GM23338 (cell line): Measurements from ENCODE around the gene NCK2. TPM values are rescaled to one million over a fixed set of nuclear protein-coding genes. Genes with fewer than 3 reads are reported as not detected.

Source experiments
- ATAC-seq: fragments of 200-7000 bp; cut with Tn5 transposase; 3 replicates; pipeline ENCODE4 v1.9.1; 2020
- DNase-seq: peaks from one replicate; pipeline ENCODE4 v3.0.0-alpha.2; 2015; ENCODE audit warnings: low spot score
- H2AFZ ChIP-seq: fragments of 200-600 bp; sonication (generic); 2 replicates; pipeline ENCODE4 v1.8.0; 2016; ENCODE audit warnings: antibody characterized with exemption, mild to moderate bottlenecking, moderate library complexity
- H3F3A ChIP-seq: fragments of 200-600 bp; sonication (generic); replicated peaks from 2 replicates; pipeline ENCODE4 v1.8.0; 2017; ENCODE audit warnings: antibody characterized with exemption, mixed run types, low read depth
- H3K27ac ChIP-seq: fragments of 200-600 bp; sonication (generic); 2 replicates; pipeline ENCODE4 v1.6.1; 2016; ENCODE audit warnings: low read depth
- H3K27me3 ChIP-seq: fragments of 200-600 bp; sonication (generic); 2 replicates; pipeline ENCODE4 v1.8.0; 2016; ENCODE audit warnings: mild to moderate bottlenecking, mixed run types, moderate library complexity; ENCODE audit not compliant: insufficient read depth
- H3K36me3 ChIP-seq: fragments of 200-600 bp; sonication (generic); 2 replicates; pipeline ENCODE4 v1.8.0; 2016; ENCODE audit warnings: mild to moderate bottlenecking; ENCODE audit not compliant: insufficient read depth
- H3K4me1 ChIP-seq: fragments of 200-600 bp; sonication (generic); 2 replicates; pipeline ENCODE4 v1.8.0; 2016; ENCODE audit warnings: mild to moderate bottlenecking, moderate library complexity; ENCODE audit not compliant: insufficient read depth
- H3K4me2 ChIP-seq: fragments of 200-600 bp; sonication (generic); 2 replicates; pipeline ENCODE4 v1.7.1; 2017; ENCODE audit warnings: mixed run types
- H3K4me3 ChIP-seq: fragments of 200-600 bp; sonication (generic); 2 replicates; pipeline ENCODE4 v1.6.1; 2016; ENCODE audit warnings: mixed run types
- H3K79me2 ChIP-seq: fragments of 200-600 bp; sonication (generic); replicated peaks from 2 replicates; pipeline ENCODE4 v1.8.0; 2017; ENCODE audit warnings: mild to moderate bottlenecking; ENCODE audit not compliant: insufficient read depth
- H3K9me2 ChIP-seq: fragments of 200-600 bp; sonication (generic); 2 replicates; pipeline ENCODE4 v1.8.0; 2017; ENCODE audit not compliant: insufficient read depth
- H4K20me1 ChIP-seq: fragments of 200-600 bp; sonication (generic); replicated peaks from 2 replicates; pipeline ENCODE4 v1.8.0; 2017; ENCODE audit warnings: mild to moderate bottlenecking; ENCODE audit not compliant: insufficient read depth
- H3K27ac Mint-ChIP-seq: 2 replicates; pipeline ENCODE4 v1.8.0; 2020; ENCODE audit warnings: inconsistent platforms, mild to moderate bottlenecking, moderate library complexity, mixed read lengths
- H3K27me3 Mint-ChIP-seq: 3 replicates; pipeline ENCODE4 v1.8.0; 2022; ENCODE audit warnings: low read depth, mild to moderate bottlenecking, moderate library complexity, mixed read lengths, inconsistent platforms; ENCODE audit not compliant: insufficient read depth, poor library complexity
- H3K36me3 Mint-ChIP-seq: 3 replicates; pipeline ENCODE4 v1.8.0; 2021; ENCODE audit warnings: low read depth, mild to moderate bottlenecking, inconsistent platforms, moderate library complexity, mixed read lengths
- H3K4me1 Mint-ChIP-seq: 3 replicates; pipeline ENCODE4 v1.8.0; 2020; ENCODE audit warnings: mild to moderate bottlenecking, inconsistent platforms, mixed read lengths
- H3K4me3 Mint-ChIP-seq: 3 replicates; pipeline ENCODE4 v1.8.0; 2021; ENCODE audit warnings: moderate library complexity, mild to moderate bottlenecking, inconsistent platforms, mixed read lengths
- H3K9me3 Mint-ChIP-seq: 3 replicates; pipeline ENCODE4 v1.8.0; 2020; ENCODE audit warnings: moderate library complexity, mild to moderate bottlenecking, inconsistent platforms, mixed read lengths
- EZH2 ChIP-seq: fragments of 200-600 bp; sonication (generic); IDR thresholded peaks from one replicate; pipeline ENCODE4 v1.8.0; 2017; ENCODE audit warnings: antibody characterized with exemption, mild to moderate bottlenecking, low read depth; ENCODE audit not compliant: unreplicated experiment
- EZH2phosphoT487 ChIP-seq: fragments of 200-600 bp; sonication (generic); IDR thresholded peaks from one replicate; pipeline ENCODE4 v1.8.1; 2018; ENCODE audit warnings: antibody characterized with exemption; ENCODE audit not compliant: unreplicated experiment
- JUNB ChIP-seq: IDR thresholded peaks from one replicate; pipeline ENCODE4 v1.6.1; 2016; ENCODE audit warnings: antibody characterized with exemption; ENCODE audit not compliant: unreplicated experiment
- NANOG ChIP-seq: IDR thresholded peaks from 2 replicates; pipeline ENCODE4 v1.6.1; 2016; ENCODE audit warnings: antibody characterized with exemption, borderline replicate concordance
- ZNF114 ChIP-seq: fragments of 250-450 bp; sonication (Bioruptor Pico); IDR thresholded peaks from 2 replicates; pipeline ENCODE4 v1.5.0; 2020; ENCODE audit warnings: mild to moderate bottlenecking, moderate library complexity
- ZNF331 ChIP-seq: fragments of 250-450 bp; sonication (Bioruptor Pico); IDR thresholded peaks from 2 replicates; pipeline ENCODE4 v1.5.0; 2020; ENCODE audit warnings: low read depth, mild to moderate bottlenecking, moderate library complexity
- polyA plus RNA-seq: library from polyadenylated mRNA; unstranded; fragments of >200 nt; fragmentation: Nextera tagmentation; extraction: Ambion mirVana; gene quantifications from 2 replicates; pipeline ENCODE4 v1.2.1, GENCODE V29; 2016
- total RNA-seq: library from RNA; depleted of rRNA; stranded (reverse); fragments of >200 nt; shearing (Covaris generic); gene quantifications from 2 replicates; pipeline ENCODE4 v1.2.3, GENCODE V29; 2014
- TF ChIP-seq, protein P1 (sequence below), 2 experiments: fragments of 200-600 bp in 1 of 2; sonication (generic) in 1 of 2; conservative IDR thresholded peaks; 2 replicates each; pipeline versions ENCODE4 v1.5.1 to v1.6.1; 2016 to 2017; ENCODE audit warnings: antibody characterized with exemption in 2 of 2, low read depth in 2 of 2, mild to moderate bottlenecking in 2 of 2, moderate library complexity in 1 of 2
- TF ChIP-seq, protein P2 (sequence below): fragments of 250-450 bp; sonication (Bioruptor Pico); IDR thresholded peaks from 2 replicates; pipeline ENCODE4 v1.5.0; 2020; ENCODE audit warnings: mild to moderate bottlenecking, moderate library complexity
- TF ChIP-seq, protein P3 (sequence below): IDR thresholded peaks from one replicate; pipeline ENCODE4 v1.6.1; 2018; ENCODE audit warnings: antibody characterized with exemption; ENCODE audit not compliant: unreplicated experiment

Gene NCK2
- total and polyA plus RNA-seq, 2 experiments from 2014 or later, result 26.9 to 59.9 TPM

DNA sequence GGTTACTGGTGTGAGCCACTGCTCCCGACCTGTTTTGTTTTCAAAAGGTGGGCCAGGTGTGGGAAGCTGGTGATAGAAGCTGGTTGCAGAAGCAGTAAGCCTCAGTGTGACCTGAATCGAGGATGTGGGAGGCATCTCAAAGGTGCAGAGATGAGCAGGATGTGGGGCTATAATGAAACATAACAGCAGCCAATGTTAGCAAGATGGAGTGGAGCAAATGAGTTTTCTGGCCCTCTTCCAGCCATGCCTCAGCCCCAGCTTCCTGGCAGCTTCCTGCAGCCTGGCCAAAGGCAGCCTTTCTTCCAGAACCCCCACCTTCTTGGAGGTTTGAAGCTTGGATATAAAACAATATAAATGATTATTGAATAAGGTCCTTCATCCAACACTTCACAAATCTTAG is 184.8 kb downstream of the NCK2 start:
- DNase-seq (no peak), ATAC-seq (no peak)
- Mint-ChIP-seq H3K9me3 (peaks cover 21% of the 10 kb centered on the region), H3K4me1 (no peaks in the 10 kb centered on the region), H3K27me3 (no peaks in the 10 kb centered on the region), H3K36me3 (peaks cover 16% of the 10 kb centered on the region), H3K4me3 (no peak overlapping the region), H3K27ac (no peak overlapping the region)
- no peaks in the 10 kb centered on the region for H3F3A ChIP-seq
- no peaks in the 10 kb centered on the region for H3K9me2 ChIP-seq
- no peaks in the 10 kb centered on the region for H3K4me1 ChIP-seq
- H3K79me2 ChIP-seq, result no peaks in the 10 kb centered on the region
- H3K27ac ChIP-seq, result no peak overlapping the region
- no peak overlapping the region for H3K4me2 ChIP-seq
- no peaks in the 10 kb centered on the region; the same call in 1 of the 2 replicates for H3K36me3 ChIP-seq
- no peaks in the 10 kb centered on the region for H3K27me3 ChIP-seq
- TF ChIP-seq, protein P1, sequence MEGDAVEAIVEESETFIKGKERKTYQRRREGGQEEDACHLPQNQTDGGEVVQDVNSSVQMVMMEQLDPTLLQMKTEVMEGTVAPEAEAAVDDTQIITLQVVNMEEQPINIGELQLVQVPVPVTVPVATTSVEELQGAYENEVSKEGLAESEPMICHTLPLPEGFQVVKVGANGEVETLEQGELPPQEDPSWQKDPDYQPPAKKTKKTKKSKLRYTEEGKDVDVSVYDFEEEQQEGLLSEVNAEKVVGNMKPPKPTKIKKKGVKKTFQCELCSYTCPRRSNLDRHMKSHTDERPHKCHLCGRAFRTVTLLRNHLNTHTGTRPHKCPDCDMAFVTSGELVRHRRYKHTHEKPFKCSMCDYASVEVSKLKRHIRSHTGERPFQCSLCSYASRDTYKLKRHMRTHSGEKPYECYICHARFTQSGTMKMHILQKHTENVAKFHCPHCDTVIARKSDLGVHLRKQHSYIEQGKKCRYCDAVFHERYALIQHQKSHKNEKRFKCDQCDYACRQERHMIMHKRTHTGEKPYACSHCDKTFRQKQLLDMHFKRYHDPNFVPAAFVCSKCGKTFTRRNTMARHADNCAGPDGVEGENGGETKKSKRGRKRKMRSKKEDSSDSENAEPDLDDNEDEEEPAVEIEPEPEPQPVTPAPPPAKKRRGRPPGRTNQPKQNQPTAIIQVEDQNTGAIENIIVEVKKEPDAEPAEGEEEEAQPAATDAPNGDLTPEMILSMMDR (conservative IDR thresholded peaks at IDR 0.05; ENCODE audit: low read depth in 2 of 2), result no peak
- TF ChIP-seq ZNF114 (CRISPR knock-in tag) (no peak), ZNF331 (no peak), EZH2phosphoT487 (no peak), NANOG (no peak), EZH2 (no peak), JUNB (no peak)
- TF ChIP-seq, protein P2, sequence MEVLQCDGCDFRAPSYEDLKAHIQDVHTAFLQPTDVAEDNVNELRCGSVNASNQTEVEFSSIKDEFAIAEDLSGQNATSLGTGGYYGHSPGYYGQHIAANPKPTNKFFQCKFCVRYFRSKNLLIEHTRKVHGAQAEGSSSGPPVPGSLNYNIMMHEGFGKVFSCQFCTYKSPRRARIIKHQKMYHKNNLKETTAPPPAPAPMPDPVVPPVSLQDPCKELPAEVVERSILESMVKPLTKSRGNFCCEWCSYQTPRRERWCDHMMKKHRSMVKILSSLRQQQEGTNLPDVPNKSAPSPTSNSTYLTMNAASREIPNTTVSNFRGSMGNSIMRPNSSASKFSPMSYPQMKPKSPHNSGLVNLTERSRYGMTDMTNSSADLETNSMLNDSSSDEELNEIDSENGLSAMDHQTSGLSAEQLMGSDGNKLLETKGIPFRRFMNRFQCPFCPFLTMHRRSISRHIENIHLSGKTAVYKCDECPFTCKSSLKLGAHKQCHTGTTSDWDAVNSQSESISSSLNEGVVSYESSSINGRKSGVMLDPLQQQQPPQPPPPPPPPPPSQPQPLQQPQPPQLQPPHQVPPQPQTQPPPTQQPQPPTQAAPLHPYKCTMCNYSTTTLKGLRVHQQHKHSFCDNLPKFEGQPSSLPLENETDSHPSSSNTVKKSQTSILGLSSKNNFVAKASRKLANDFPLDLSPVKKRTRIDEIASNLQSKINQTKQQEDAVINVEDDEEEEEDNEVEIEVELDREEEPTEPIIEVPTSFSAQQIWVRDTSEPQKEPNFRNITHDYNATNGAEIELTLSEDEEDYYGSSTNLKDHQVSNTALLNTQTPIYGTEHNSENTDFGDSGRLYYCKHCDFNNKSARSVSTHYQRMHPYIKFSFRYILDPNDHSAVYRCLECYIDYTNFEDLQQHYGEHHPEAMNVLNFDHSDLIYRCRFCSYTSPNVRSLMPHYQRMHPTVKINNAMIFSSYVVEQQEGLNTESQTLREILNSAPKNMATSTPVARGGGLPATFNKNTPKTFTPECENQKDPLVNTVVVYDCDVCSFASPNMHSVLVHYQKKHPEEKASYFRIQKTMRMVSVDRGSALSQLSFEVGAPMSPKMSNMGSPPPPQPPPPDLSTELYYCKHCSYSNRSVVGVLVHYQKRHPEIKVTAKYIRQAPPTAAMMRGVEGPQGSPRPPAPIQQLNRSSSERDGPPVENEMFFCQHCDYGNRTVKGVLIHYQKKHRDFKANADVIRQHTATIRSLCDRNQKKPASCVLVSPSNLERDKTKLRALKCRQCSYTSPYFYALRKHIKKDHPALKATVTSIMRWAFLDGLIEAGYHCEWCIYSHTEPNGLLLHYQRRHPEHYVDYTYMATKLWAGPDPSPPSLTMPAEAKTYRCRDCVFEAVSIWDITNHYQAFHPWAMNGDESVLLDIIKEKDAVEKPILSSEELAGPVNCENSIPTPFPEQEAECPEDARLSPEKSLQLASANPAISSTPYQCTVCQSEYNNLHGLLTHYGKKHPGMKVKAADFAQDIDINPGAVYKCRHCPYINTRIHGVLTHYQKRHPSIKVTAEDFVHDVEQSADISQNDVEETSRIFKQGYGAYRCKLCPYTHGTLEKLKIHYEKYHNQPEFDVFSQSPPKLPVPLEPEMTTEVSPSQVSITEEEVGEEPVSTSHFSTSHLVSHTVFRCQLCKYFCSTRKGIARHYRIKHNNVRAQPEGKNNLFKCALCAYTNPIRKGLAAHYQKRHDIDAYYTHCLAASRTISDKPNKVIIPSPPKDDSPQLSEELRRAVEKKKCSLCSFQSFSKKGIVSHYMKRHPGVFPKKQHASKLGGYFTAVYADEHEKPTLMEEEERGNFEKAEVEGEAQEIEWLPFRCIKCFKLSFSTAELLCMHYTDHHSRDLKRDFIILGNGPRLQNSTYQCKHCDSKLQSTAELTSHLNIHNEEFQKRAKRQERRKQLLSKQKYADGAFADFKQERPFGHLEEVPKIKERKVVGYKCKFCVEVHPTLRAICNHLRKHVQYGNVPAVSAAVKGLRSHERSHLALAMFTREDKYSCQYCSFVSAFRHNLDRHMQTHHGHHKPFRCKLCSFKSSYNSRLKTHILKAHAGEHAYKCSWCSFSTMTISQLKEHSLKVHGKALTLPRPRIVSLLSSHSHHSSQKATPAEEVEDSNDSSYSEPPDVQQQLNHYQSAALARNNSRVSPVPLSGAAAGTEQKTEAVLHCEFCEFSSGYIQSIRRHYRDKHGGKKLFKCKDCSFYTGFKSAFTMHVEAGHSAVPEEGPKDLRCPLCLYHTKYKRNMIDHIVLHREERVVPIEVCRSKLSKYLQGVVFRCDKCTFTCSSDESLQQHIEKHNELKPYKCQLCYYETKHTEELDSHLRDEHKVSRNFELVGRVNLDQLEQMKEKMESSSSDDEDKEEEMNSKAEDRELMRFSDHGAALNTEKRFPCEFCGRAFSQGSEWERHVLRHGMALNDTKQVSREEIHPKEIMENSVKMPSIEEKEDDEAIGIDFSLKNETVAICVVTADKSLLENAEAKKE (CRISPR knock-in tag), result no peak
- TF ChIP-seq, protein P3, sequence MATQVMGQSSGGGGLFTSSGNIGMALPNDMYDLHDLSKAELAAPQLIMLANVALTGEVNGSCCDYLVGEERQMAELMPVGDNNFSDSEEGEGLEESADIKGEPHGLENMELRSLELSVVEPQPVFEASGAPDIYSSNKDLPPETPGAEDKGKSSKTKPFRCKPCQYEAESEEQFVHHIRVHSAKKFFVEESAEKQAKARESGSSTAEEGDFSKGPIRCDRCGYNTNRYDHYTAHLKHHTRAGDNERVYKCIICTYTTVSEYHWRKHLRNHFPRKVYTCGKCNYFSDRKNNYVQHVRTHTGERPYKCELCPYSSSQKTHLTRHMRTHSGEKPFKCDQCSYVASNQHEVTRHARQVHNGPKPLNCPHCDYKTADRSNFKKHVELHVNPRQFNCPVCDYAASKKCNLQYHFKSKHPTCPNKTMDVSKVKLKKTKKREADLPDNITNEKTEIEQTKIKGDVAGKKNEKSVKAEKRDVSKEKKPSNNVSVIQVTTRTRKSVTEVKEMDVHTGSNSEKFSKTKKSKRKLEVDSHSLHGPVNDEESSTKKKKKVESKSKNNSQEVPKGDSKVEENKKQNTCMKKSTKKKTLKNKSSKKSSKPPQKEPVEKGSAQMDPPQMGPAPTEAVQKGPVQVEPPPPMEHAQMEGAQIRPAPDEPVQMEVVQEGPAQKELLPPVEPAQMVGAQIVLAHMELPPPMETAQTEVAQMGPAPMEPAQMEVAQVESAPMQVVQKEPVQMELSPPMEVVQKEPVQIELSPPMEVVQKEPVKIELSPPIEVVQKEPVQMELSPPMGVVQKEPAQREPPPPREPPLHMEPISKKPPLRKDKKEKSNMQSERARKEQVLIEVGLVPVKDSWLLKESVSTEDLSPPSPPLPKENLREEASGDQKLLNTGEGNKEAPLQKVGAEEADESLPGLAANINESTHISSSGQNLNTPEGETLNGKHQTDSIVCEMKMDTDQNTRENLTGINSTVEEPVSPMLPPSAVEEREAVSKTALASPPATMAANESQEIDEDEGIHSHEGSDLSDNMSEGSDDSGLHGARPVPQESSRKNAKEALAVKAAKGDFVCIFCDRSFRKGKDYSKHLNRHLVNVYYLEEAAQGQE, result no peak
- H2AFZ ChIP-seq, result no peak overlapping the region
- no peak overlapping the region for H3K4me3 ChIP-seq
- H4K20me1 ChIP-seq, result no peaks in the 10 kb centered on the region
